CD14-positive monocyte (primary cell): ENCODE data around the gene KCNH3. TPM values are rescaled to one million over a fixed set of nuclear protein-coding genes. Genes with fewer than 3 reads are reported as not detected.

Source experiments
- DNase-seq, 3 donors: peaks; one replicate each; pipeline ENCODE4 v3.0.0-alpha.2; 2011 to 2022
- H2AFZ ChIP-seq: 2 replicates; pipeline ENCODE4 v1.6.0; 2012; ENCODE audit warnings: mild to moderate bottlenecking, low read depth, low read length, inconsistent platforms; ENCODE audit not compliant: insufficient read depth, poor library complexity, severe bottlenecking
- H3K27ac ChIP-seq, 2 donors: 1 replicate in 1 of 2; 2 replicates in 1 of 2; pipeline ENCODE4 v1.5.1; 2012 to 2013; ENCODE audit warnings: low read length in 2 of 2, control low read depth in 1 of 2, inconsistent platforms in 1 of 2, low read depth in 1 of 2, mild to moderate bottlenecking in 1 of 2
- H3K27me3 ChIP-seq, 2 donors: one replicate each; pipeline versions ENCODE4 v1.6.0 to v1.6.1; 2011 to 2013; ENCODE audit warnings: low read length in 2 of 2; ENCODE audit not compliant: control insufficient read depth in 2 of 2, insufficient read depth in 2 of 2
- H3K36me3 ChIP-seq, 2 donors: replicated peaks in 1 of 2; 1 replicate in 1 of 2; 2 replicates in 1 of 2; pipeline versions ENCODE4 v1.5.1 to v1.6.1; 2012 to 2013; ENCODE audit warnings: low read length in 2 of 2, control low read depth in 1 of 2, inconsistent platforms in 1 of 2, mild to moderate bottlenecking in 1 of 2; ENCODE audit not compliant: insufficient read depth in 2 of 2, control insufficient read depth in 1 of 2
- H3K4me1 ChIP-seq, 2 donors: 1 replicate in 1 of 2; 2 replicates in 1 of 2; pipeline versions ENCODE4 v1.5.1 to v1.6.1; 2012 to 2013; ENCODE audit warnings: low read length in 2 of 2, control low read depth in 1 of 2, inconsistent platforms in 1 of 2, mild to moderate bottlenecking in 1 of 2, moderate library complexity in 1 of 2; ENCODE audit not compliant: insufficient read depth in 2 of 2, control insufficient read depth in 1 of 2
- H3K4me2 ChIP-seq: replicated peaks from 2 replicates; pipeline ENCODE3; 2012; ENCODE audit warnings: low read length, moderate library complexity, mild to moderate bottlenecking; ENCODE audit not compliant: poor library complexity, severe bottlenecking; ENCODE audit errors: extremely low read depth
- H3K4me3 ChIP-seq, 3 experiments: fragments of 200-600 bp in 1 of 3; sonication (generic) in 1 of 3; replicated peaks in 1 of 3; 1 replicate in 2 of 3; 2 replicates in 1 of 3; pipeline ENCODE4 v1.5.1; 2011 to 2013; ENCODE audit warnings: low read length in 3 of 3, mild to moderate bottlenecking in 3 of 3, control low read depth in 2 of 3, low read depth in 2 of 3, inconsistent platforms in 1 of 3, moderate library complexity in 1 of 3
- H3K79me2 ChIP-seq: 2 replicates; pipeline ENCODE4 v1.6.0; 2012; ENCODE audit warnings: mild to moderate bottlenecking, control low read depth, inconsistent platforms, low read length, moderate library complexity; ENCODE audit not compliant: insufficient read depth
- H3K9ac ChIP-seq: 2 replicates; pipeline ENCODE4 v1.6.0; 2017; ENCODE audit warnings: low read length, mild to moderate bottlenecking; ENCODE audit not compliant: insufficient read depth, poor library complexity, severe bottlenecking
- H3K9me3 ChIP-seq, 2 donors: replicated peaks in 1 of 2; 1 replicate in 1 of 2; 2 replicates in 1 of 2; pipeline versions ENCODE4 v1.5.1 to v1.6.1; 2012 to 2013; ENCODE audit warnings: low read length in 2 of 2, control low read depth in 1 of 2; ENCODE audit not compliant: control insufficient read depth in 1 of 2, insufficient read depth in 1 of 2
- H4K20me1 ChIP-seq: 2 replicates; pipeline ENCODE4 v1.6.0; 2012; ENCODE audit warnings: mild to moderate bottlenecking, low read length, control low read depth, moderate library complexity; ENCODE audit not compliant: insufficient read depth
- H3K27ac Mint-ChIP-seq, 7 donors: one replicate each; pipeline ENCODE4 v1.8.0; 2020; ENCODE audit warnings: mild to moderate bottlenecking in 7 of 7, mixed read lengths in 7 of 7, moderate library complexity in 6 of 7, inconsistent platforms in 2 of 7
- H3K27me3 Mint-ChIP-seq, 3 donors: one replicate each; pipeline ENCODE4 v1.8.0; 2021 to 2022; ENCODE audit warnings: low read depth in 3 of 3, mild to moderate bottlenecking in 3 of 3, mixed read lengths in 3 of 3, moderate library complexity in 3 of 3, inconsistent platforms in 1 of 3
- H3K36me3 Mint-ChIP-seq, 2 donors: one replicate each; pipeline ENCODE4 v1.8.0; 2020; ENCODE audit warnings: mixed read lengths in 2 of 2, inconsistent platforms in 1 of 2, mild to moderate bottlenecking in 1 of 2
- H3K4me1 Mint-ChIP-seq: one replicate; pipeline ENCODE4 v1.8.0; 2020; ENCODE audit warnings: mild to moderate bottlenecking, mixed read lengths
- H3K4me3 Mint-ChIP-seq, 2 donors: one replicate each; pipeline ENCODE4 v1.8.0; 2020; ENCODE audit warnings: mild to moderate bottlenecking in 2 of 2, mixed read lengths in 2 of 2, moderate library complexity in 1 of 2
- H3K9me3 Mint-ChIP-seq, 7 donors: one replicate each; pipeline ENCODE4 v1.8.0; 2020 to 2022; ENCODE audit warnings: mixed read lengths in 7 of 7, mild to moderate bottlenecking in 6 of 7, moderate library complexity in 6 of 7, inconsistent platforms in 2 of 7
- WGBS: methylation state at CpG from one replicate; pipeline ENCODE4 v1.1.5; 2013; ENCODE audit warnings: missing lambda C conversion rate; ENCODE audit not compliant: insufficient coverage; 5-methylcytosine and 5-hydroxymethylcytosine counted together
- intact Hi-C, 2 donors: fragments of 100-400 bp; cut with micrococcal nuclease; formaldehyde crosslinking; loops; one replicate each; pipeline versions ENCODE4 v1.15.0 to v1.15.1; 2023
- polyA plus RNA-seq, 3 donors: library from polyadenylated mRNA; depleted of rRNA in 1 of 3; unstranded in 2 of 3; stranded (reverse) in 1 of 3; fragments of 300-500 nt in 2 of 3; fragments of >200 nt in 1 of 3; fragmentation: Illumina TruSeq in 2 of 3; gene quantifications; 1 replicate in 2 of 3; 2 replicates in 1 of 3; pipeline ENCODE4 v1.2.3, GENCODE V29; 2012 to 2021
- TF ChIP-seq, protein P1 (sequence below): fragments of 200-600 bp; IDR thresholded peaks from one replicate; pipeline ENCODE4 v1.8.0; 2022; ENCODE audit warnings: antibody characterized with exemption, mild to moderate bottlenecking

Gene KCNH3
- polyA plus RNA-seq, 3 donors, result 1.3 to 18.2 (median 3.3) TPM

DNA sequence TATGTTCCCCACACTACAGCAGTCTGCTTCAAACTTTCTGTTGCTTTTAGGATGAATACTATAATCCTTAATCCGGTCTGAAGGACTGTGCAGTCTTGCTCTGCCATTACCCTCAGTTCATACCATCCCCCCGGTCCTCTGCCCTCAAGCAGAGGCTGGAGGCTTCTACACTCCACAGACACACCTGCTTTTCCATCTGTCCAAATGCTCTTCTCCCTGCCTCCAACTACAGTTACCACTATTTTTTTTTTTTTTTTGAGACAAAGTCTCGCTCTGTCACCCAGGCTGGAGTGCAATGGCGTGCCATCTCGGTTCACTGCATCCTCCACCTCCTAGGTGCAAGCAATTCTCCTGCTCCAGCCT, 19.3 kb upstream of the KCNH3 start:
- Histone ChIP-seq H3K4me3 (no peak overlapping the region), H3K27me3 (no peaks in the 10 kb centered on the region), H3K27ac (no peak overlapping the region), H3K36me3 (no peaks in the 10 kb centered on the region), H2AFZ (no peak overlapping the region), H3K9ac (no peak overlapping the region), H3K4me2 (no peak overlapping the region), H4K20me1 (no peaks in the 10 kb centered on the region), H3K79me2 (no peaks in the 10 kb centered on the region), H3K9me3 (no peaks in the 10 kb centered on the region), H3K4me1 (no peaks in the 10 kb centered on the region)
- Mint-ChIP-seq H3K27me3 (no peaks in the 10 kb centered on the region), H3K4me1 (no peaks in the 10 kb centered on the region), H3K27ac (no peak overlapping the region), H3K4me3 (no peak overlapping the region), H3K36me3 (peaks cover 6 to 11% of the 10 kb centered on the region in 2 donors), H3K9me3 (no peaks in the 10 kb centered on the region)
- TF ChIP-seq, protein P1, sequence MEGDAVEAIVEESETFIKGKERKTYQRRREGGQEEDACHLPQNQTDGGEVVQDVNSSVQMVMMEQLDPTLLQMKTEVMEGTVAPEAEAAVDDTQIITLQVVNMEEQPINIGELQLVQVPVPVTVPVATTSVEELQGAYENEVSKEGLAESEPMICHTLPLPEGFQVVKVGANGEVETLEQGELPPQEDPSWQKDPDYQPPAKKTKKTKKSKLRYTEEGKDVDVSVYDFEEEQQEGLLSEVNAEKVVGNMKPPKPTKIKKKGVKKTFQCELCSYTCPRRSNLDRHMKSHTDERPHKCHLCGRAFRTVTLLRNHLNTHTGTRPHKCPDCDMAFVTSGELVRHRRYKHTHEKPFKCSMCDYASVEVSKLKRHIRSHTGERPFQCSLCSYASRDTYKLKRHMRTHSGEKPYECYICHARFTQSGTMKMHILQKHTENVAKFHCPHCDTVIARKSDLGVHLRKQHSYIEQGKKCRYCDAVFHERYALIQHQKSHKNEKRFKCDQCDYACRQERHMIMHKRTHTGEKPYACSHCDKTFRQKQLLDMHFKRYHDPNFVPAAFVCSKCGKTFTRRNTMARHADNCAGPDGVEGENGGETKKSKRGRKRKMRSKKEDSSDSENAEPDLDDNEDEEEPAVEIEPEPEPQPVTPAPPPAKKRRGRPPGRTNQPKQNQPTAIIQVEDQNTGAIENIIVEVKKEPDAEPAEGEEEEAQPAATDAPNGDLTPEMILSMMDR, result no peak
- intact Hi-C loops, result loop anchor here (10.0 kb wide), 1 partner anchor 225 kb away; the partner anchor contains the start of gene PRPH (in 2 of the 2)
- WGBS, result 100% methylated on average over 3 of the region's 5 CpGs
- no peak for DNase-seq

DNA sequence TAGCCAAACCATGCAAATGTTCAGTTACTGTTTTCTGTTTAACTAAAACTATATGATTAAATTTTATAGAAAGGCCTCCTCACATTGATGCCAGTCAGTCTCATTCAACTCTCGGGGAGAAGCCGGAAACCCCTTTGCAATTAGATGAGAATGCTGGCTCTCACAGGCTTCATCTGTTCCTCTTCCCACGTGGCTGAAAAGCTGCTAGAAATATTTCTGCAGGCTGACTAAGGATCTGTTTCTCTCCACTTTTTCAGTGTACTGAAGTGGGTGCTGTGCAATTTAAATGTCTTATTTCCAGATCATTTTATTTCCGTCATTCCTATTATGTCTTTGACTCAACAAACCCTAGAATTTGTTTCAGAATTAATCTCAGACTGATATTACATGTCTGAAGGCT, 17.4 kb upstream of the KCNH3 start:
- Histone ChIP-seq H2AFZ (no peak overlapping the region), H3K9me3 (no peaks in the 10 kb centered on the region), H3K9ac (no peak overlapping the region), H3K4me2 (no peak overlapping the region), H3K27ac (no peak overlapping the region), H3K4me1 (no peaks in the 10 kb centered on the region), H3K4me3 (no peak overlapping the region), H3K27me3 (no peaks in the 10 kb centered on the region), H3K36me3 (peaks cover 6 to 15% of the 10 kb centered on the region in 2 donors), H3K79me2 (no peaks in the 10 kb centered on the region), H4K20me1 (no peaks in the 10 kb centered on the region)
- no peaks in the 10 kb centered on the region for H3K27me3 Mint-ChIP-seq
- peaks cover 15 to 21% of the 10 kb centered on the region in 2 donors for H3K36me3 Mint-ChIP-seq
- H3K4me3 Mint-ChIP-seq, result no peak overlapping the region
- no peak overlapping the region for H3K27ac Mint-ChIP-seq
- H3K4me1 Mint-ChIP-seq, result no peaks in the 10 kb centered on the region
- H3K9me3 Mint-ChIP-seq, result no peaks in the 10 kb centered on the region
- intact Hi-C loops, result no loop called here
- no CpG with 5 or more reads among the region's 4 CpGs for WGBS
- no peak for DNase-seq
- TF ChIP-seq, protein P1, result no peak
